Measurements from ENCODE around the gene SRPK3.

GRCh38 chrX:153770601-153771414, 10.0 kb upstream of the SRPK3 start:
- TF ChIP-seq, protein P1, sequence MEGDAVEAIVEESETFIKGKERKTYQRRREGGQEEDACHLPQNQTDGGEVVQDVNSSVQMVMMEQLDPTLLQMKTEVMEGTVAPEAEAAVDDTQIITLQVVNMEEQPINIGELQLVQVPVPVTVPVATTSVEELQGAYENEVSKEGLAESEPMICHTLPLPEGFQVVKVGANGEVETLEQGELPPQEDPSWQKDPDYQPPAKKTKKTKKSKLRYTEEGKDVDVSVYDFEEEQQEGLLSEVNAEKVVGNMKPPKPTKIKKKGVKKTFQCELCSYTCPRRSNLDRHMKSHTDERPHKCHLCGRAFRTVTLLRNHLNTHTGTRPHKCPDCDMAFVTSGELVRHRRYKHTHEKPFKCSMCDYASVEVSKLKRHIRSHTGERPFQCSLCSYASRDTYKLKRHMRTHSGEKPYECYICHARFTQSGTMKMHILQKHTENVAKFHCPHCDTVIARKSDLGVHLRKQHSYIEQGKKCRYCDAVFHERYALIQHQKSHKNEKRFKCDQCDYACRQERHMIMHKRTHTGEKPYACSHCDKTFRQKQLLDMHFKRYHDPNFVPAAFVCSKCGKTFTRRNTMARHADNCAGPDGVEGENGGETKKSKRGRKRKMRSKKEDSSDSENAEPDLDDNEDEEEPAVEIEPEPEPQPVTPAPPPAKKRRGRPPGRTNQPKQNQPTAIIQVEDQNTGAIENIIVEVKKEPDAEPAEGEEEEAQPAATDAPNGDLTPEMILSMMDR (optimal IDR thresholded peaks at IDR 0.05 in 1 of 3, IDR thresholded peaks at IDR 0.05 in 1 of 3, conservative IDR thresholded peaks at IDR 0.05 in 1 of 3; ENCODE audit: extremely low read depth in 1 of 3, insufficient read depth in 2 of 3, low read length in 3 of 3) = no peak
- TF ChIP-seq EZH2 (IDR thresholded peaks at IDR 0.05; ENCODE audit: low read length) = no peak

Data from keratinocyte (primary cell).